ENCODE measurements around the gene CTNNA1. TPM values are rescaled to one million over a fixed set of nuclear protein-coding genes. Genes with fewer than 3 reads are reported as not detected.
"Not testable (repeated sequence)": the region's sequence is repeated elsewhere in the genome, so short reads cannot be mapped to it uniquely, and the experiment has no call there.

CTNNA1 gene
- total and polyA plus RNA-seq, 2 experiments from 2014 or later, result 171 to 260 TPM

- Histone ChIP-seq H3K4me1 (ENCODE audit: low read depth) (peaks cover 18% of the 10 kb centered on the region), H3K27me3 (no peaks in the 10 kb centered on the region), H3K9me3 (ENCODE audit: low read depth) (no peaks in the 10 kb centered on the region), H3K27ac (peak overlapping the region; percentile 62), H3K4me3 (no peak overlapping the region), H3K36me3 (no peaks in the 10 kb centered on the region)
- TF ChIP-seq CTCF (IDR thresholded peaks at IDR 0.05; ENCODE audit: low read depth, low read length), result no peak
- DNase-seq (ENCODE audit: low read depth in 1 of 2, low spot score in 1 of 2), result peak in 1 of 2 donors; percentile 30
Measured at GRCh38 chr5:138725818-138726416, 27.3 kb upstream of the CTNNA1 start.

GRCh38 chr5:138726848-138727247 is 26.4 kb upstream of the CTNNA1 start:
- no peak overlapping the region for H3K27ac ChIP-seq
- no peaks in the 10 kb centered on the region for H3K9me3 ChIP-seq (ENCODE audit: low read depth)
- peaks cover 18% of the 10 kb centered on the region for H3K4me1 ChIP-seq (ENCODE audit: low read depth)
- TF ChIP-seq CTCF (IDR thresholded peaks at IDR 0.05; ENCODE audit: low read depth, low read length), result no peak
- no peak overlapping the region for H3K4me3 ChIP-seq
- DNase-seq (ENCODE audit: low read depth in 1 of 2, low spot score in 1 of 2), result no peak
- H3K36me3 ChIP-seq, result no peaks in the 10 kb centered on the region
- no peaks in the 10 kb centered on the region for H3K27me3 ChIP-seq

- H3K4me1 ChIP-seq (ENCODE audit: low read depth), result peaks cover 10% of the 10 kb centered on the region
- H3K9me3 ChIP-seq (ENCODE audit: low read depth); H3K36me3 ChIP-seq: not testable (repeated sequence)
Measured at GRCh38 chr5:138730496-138730895, 22.7 kb upstream of the CTNNA1 start.

GRCh38 chr5:138732466-138732865 is 20.8 kb upstream of the CTNNA1 start:
- H3K36me3 ChIP-seq, result no peaks in the 10 kb centered on the region
- no peaks in the 10 kb centered on the region for H3K27me3 ChIP-seq
- no peaks in the 10 kb centered on the region for H3K9me3 ChIP-seq (ENCODE audit: low read depth)
- H3K4me3 ChIP-seq, result no peak overlapping the region
- peaks cover 8% of the 10 kb centered on the region for H3K4me1 ChIP-seq (ENCODE audit: low read depth)
- TF ChIP-seq CTCF (IDR thresholded peaks at IDR 0.05; ENCODE audit: low read depth, low read length), result no peak
- H3K27ac ChIP-seq, result no peak overlapping the region
- peak in 1 of 2 donors; percentile 44 for DNase-seq (ENCODE audit: low read depth in 1 of 2, low spot score in 1 of 2)

More at GRCh38 chr5:138730496-138730895, 22.7 kb upstream of the CTNNA1 start:
- not testable (repeated sequence) for H3K4me3 ChIP-seq; H3K27me3 ChIP-seq; H3K27ac ChIP-seq; DNase-seq (ENCODE audit: low read depth in 1 of 2, low spot score in 1 of 2)

- TF ChIP-seq CTCF (IDR thresholded peaks at IDR 0.05; ENCODE audit: low read depth, low read length), result no peak
- H3K4me3 ChIP-seq, result no peak overlapping the region
- no peak for DNase-seq (ENCODE audit: low read depth in 1 of 2, low spot score in 1 of 2)
Measured at GRCh38 chr5:138732933-138733332, 20.3 kb upstream of the CTNNA1 start.

GRCh38 chr5:138733509-138733908 is 19.7 kb upstream of the CTNNA1 start:
- Histone ChIP-seq H3K27ac (no peak overlapping the region), H3K36me3 (no peaks in the 10 kb centered on the region), H3K4me3 (no peak overlapping the region), H3K27me3 (no peaks in the 10 kb centered on the region), H3K9me3 (ENCODE audit: low read depth) (no peaks in the 10 kb centered on the region), H3K4me1 (ENCODE audit: low read depth) (peaks cover 8% of the 10 kb centered on the region)
- no peak for DNase-seq (ENCODE audit: low read depth in 1 of 2, low spot score in 1 of 2)
- TF ChIP-seq CTCF (IDR thresholded peaks at IDR 0.05; ENCODE audit: low read depth, low read length), result no peak

More at GRCh38 chr5:138732933-138733332, 20.3 kb upstream of the CTNNA1 start:
- Histone ChIP-seq H3K9me3 (ENCODE audit: low read depth) (no peaks in the 10 kb centered on the region), H3K36me3 (no peaks in the 10 kb centered on the region), H3K27ac (no peak overlapping the region), H3K27me3 (no peaks in the 10 kb centered on the region), H3K4me1 (ENCODE audit: low read depth) (peaks cover 8% of the 10 kb centered on the region)

Measured in cardiac muscle cell (in vitro differentiated cells and primary cell).